ENCODE results near the gene NUDC. TPM values are rescaled to one million over a fixed set of nuclear protein-coding genes. Genes with fewer than 3 reads are reported as not detected.

Gene NUDC
- total and polyA plus RNA-seq, 2 of the 13 experiments (the other 11 are each of a cell fraction or from before 2014, with no cell fraction given): 34.7 to 104 TPM

DNA sequence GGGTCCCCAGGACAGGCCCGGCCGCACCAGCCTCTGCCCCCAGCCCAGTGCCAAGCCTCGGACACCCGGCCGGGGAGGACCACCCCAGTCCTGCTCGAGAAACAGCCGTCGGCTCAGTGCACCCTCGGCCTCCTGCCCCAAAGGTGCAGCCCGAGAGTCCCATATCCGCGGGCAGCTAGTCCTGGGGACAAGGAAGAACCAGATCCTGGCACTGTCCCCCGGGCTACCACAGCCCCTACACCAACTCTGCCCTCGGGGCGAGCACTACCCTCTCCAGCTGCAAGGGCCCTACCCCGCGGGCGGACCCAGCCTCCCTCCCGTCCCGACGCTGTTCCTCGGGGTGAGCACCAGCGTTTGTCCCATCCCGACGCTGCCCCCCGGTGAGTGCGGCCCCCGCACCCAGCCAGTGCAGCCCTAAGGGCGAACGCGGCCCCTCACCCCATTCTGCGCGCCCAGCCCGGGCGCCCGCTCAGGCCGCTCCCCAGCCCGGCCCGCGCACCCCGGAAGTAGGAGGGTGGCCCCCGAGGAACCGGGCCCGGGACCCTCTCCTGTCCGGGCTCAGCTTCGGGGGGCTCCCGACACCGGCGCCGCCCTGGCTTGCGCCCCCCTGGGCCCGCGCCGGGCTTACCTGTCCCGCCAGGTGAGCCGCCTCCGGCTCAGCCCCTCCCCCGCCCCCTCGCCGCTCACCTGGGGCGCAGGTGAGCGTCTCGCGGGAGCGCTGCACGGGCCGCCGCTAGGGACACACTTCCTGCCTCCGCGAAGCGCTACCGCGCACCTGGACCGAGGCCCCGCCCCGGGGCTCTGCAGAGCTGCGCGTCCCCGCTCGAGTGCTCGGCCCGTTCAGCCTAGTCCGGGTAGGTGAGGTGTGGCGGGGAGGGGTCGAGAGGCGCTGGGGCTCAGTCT, 38.4 kb downstream of the NUDC start, which contains the start of gene KDF1 (continued):
- TF ChIP-seq, protein P1, sequence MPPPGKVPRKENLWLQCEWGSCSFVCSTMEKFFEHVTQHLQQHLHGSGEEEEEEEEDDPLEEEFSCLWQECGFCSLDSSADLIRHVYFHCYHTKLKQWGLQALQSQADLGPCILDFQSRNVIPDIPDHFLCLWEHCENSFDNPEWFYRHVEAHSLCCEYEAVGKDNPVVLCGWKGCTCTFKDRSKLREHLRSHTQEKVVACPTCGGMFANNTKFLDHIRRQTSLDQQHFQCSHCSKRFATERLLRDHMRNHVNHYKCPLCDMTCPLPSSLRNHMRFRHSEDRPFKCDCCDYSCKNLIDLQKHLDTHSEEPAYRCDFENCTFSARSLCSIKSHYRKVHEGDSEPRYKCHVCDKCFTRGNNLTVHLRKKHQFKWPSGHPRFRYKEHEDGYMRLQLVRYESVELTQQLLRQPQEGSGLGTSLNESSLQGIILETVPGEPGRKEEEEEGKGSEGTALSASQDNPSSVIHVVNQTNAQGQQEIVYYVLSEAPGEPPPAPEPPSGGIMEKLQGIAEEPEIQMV (CRISPR knock-in tag; IDR thresholded peaks at IDR 0.05; ENCODE audit: low read depth): no peak
- TF ChIP-seq RNF2 (conservative IDR thresholded peaks at IDR 0.05; ENCODE audit: low read depth): no peak
- TF ChIP-seq, protein P2, sequence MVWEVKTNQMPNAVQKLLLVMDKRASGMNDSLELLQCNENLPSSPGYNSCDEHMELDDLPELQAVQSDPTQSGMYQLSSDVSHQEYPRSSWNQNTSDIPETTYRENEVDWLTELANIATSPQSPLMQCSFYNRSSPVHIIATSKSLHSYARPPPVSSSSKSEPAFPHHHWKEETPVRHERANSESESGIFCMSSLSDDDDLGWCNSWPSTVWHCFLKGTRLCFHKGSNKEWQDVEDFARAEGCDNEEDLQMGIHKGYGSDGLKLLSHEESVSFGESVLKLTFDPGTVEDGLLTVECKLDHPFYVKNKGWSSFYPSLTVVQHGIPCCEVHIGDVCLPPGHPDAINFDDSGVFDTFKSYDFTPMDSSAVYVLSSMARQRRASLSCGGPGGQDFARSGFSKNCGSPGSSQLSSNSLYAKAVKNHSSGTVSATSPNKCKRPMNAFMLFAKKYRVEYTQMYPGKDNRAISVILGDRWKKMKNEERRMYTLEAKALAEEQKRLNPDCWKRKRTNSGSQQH (CRISPR knock-in tag; IDR thresholded peaks at IDR 0.05; ENCODE audit: low read depth): peak; percentile 23; the same call in 1 of the 2 replicates
- TF ChIP-seq IRF2 (CRISPR knock-in tag; IDR thresholded peaks at IDR 0.05): 0 out of 2 replicates have a peak, but pooled peaks have one; percentile 21
- TF ChIP-seq, protein P3, sequence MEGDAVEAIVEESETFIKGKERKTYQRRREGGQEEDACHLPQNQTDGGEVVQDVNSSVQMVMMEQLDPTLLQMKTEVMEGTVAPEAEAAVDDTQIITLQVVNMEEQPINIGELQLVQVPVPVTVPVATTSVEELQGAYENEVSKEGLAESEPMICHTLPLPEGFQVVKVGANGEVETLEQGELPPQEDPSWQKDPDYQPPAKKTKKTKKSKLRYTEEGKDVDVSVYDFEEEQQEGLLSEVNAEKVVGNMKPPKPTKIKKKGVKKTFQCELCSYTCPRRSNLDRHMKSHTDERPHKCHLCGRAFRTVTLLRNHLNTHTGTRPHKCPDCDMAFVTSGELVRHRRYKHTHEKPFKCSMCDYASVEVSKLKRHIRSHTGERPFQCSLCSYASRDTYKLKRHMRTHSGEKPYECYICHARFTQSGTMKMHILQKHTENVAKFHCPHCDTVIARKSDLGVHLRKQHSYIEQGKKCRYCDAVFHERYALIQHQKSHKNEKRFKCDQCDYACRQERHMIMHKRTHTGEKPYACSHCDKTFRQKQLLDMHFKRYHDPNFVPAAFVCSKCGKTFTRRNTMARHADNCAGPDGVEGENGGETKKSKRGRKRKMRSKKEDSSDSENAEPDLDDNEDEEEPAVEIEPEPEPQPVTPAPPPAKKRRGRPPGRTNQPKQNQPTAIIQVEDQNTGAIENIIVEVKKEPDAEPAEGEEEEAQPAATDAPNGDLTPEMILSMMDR (CRISPR knock-in tag; IDR thresholded peaks at IDR 0.05): peak; percentile 48; the same call in 1 of the 2 replicates
- TF ChIP-seq ZNF124 (CRISPR knock-in tag; IDR thresholded peaks at IDR 0.05): no peak; the same call in 1 of the 2 replicates
- no peak for TF ChIP-seq ZNF3 (CRISPR knock-in tag; IDR thresholded peaks at IDR 0.05)
- TF ChIP-seq ZMYM2 (CRISPR knock-in tag; IDR thresholded peaks at IDR 0.05): no peak
- TF ChIP-seq ZFP37 (CRISPR knock-in tag; IDR thresholded peaks at IDR 0.05; ENCODE audit: borderline replicate concordance): no peak
- TF ChIP-seq ZNF432 (CRISPR knock-in tag; IDR thresholded peaks at IDR 0.05; ENCODE audit: borderline replicate concordance): no peak
- TF ChIP-seq NR3C1 (CRISPR knock-in tag; IDR thresholded peaks at IDR 0.05): no peak
- no peak for TF ChIP-seq SMYD3 (CRISPR knock-in tag; IDR thresholded peaks at IDR 0.05)
- no peak for TF ChIP-seq ZNF17 (CRISPR knock-in tag; IDR thresholded peaks at IDR 0.05)
- TF ChIP-seq THYN1 (CRISPR knock-in tag; IDR thresholded peaks at IDR 0.05; ENCODE audit: borderline replicate concordance, low read depth): no peak
- TF ChIP-seq ERF (CRISPR knock-in tag; IDR thresholded peaks at IDR 0.05): no peak
- TF ChIP-seq, protein P4, sequence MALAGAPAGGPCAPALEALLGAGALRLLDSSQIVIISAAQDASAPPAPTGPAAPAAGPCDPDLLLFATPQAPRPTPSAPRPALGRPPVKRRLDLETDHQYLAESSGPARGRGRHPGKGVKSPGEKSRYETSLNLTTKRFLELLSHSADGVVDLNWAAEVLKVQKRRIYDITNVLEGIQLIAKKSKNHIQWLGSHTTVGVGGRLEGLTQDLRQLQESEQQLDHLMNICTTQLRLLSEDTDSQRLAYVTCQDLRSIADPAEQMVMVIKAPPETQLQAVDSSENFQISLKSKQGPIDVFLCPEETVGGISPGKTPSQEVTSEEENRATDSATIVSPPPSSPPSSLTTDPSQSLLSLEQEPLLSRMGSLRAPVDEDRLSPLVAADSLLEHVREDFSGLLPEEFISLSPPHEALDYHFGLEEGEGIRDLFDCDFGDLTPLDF (CRISPR knock-in tag; IDR thresholded peaks at IDR 0.05): 0 out of 2 replicates have a peak, but pooled peaks have one; percentile 23
- TF ChIP-seq ZNF530 (CRISPR knock-in tag; IDR thresholded peaks at IDR 0.05; ENCODE audit: low read depth): no peak
- no peak for TF ChIP-seq ARNTL (CRISPR knock-in tag; IDR thresholded peaks at IDR 0.05)
- TF ChIP-seq ZNF577 (CRISPR knock-in tag; IDR thresholded peaks at IDR 0.05; ENCODE audit: borderline replicate concordance, low read depth): no peak
- TF ChIP-seq, protein P5, sequence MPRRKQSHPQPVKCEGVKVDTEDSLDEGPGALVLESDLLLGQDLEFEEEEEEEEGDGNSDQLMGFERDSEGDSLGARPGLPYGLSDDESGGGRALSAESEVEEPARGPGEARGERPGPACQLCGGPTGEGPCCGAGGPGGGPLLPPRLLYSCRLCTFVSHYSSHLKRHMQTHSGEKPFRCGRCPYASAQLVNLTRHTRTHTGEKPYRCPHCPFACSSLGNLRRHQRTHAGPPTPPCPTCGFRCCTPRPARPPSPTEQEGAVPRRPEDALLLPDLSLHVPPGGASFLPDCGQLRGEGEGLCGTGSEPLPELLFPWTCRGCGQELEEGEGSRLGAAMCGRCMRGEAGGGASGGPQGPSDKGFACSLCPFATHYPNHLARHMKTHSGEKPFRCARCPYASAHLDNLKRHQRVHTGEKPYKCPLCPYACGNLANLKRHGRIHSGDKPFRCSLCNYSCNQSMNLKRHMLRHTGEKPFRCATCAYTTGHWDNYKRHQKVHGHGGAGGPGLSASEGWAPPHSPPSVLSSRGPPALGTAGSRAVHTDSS (CRISPR knock-in tag; conservative IDR thresholded peaks at IDR 0.05): no peak
- no peak for TF ChIP-seq ZNF34 (CRISPR knock-in tag; IDR thresholded peaks at IDR 0.05; ENCODE audit: borderline replicate concordance)
- no peak for TF ChIP-seq ISX (CRISPR knock-in tag; conservative IDR thresholded peaks at IDR 0.05)
- 0 out of 2 replicates have a peak, but pooled peaks have one; percentile 10 for TF ChIP-seq ZC3H13 (CRISPR knock-in tag; IDR thresholded peaks at IDR 0.05)

Measured in HepG2 (cell line).